ENCODE results near the gene ASXL1.

DNA sequence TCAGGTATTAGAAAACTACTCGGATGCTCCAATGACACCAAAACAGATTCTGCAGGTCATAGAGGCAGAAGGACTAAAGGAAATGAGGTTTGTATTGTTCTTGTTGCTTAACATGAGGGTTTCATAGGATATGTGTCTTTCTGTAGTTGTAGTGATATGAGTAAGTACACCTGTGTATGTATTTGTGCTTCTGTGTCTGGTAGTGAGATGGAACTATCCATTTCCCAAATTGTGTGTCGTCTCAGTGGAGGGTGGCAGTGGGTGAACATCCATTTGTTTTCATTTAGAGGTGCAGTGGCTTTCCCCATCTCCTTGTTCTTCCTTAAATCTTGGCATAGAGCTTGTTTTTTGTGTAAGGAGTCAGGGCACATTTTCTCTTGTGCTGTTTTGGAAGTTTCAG lies 8.2 kb downstream of the ASXL1 start:
- TF ChIP-seq POLR2A (IDR thresholded peaks at IDR 0.05), result no peak
- TF ChIP-seq, protein P1, sequence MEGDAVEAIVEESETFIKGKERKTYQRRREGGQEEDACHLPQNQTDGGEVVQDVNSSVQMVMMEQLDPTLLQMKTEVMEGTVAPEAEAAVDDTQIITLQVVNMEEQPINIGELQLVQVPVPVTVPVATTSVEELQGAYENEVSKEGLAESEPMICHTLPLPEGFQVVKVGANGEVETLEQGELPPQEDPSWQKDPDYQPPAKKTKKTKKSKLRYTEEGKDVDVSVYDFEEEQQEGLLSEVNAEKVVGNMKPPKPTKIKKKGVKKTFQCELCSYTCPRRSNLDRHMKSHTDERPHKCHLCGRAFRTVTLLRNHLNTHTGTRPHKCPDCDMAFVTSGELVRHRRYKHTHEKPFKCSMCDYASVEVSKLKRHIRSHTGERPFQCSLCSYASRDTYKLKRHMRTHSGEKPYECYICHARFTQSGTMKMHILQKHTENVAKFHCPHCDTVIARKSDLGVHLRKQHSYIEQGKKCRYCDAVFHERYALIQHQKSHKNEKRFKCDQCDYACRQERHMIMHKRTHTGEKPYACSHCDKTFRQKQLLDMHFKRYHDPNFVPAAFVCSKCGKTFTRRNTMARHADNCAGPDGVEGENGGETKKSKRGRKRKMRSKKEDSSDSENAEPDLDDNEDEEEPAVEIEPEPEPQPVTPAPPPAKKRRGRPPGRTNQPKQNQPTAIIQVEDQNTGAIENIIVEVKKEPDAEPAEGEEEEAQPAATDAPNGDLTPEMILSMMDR (IDR thresholded peaks at IDR 0.05), result no peak

All from ovary (tissue), 3 donors.